NCI-H446 (cell line): ENCODE data around the gene MOGAT3.

Experiments used
- DNase-seq, 2 experiments: peaks; one replicate each; lab custom pipeline; 2025; lab: John Stamatoyannopoulos, UW

The MOGAT3 gene

GRCh38 chr7:101200862-101201599 lies at the start of gene MOGAT3:
Gene MOGAT3 (minus strand): TSS chr7:101201036. CDS start chr7:101200854, 182 bp downstream.
- DNase-seq = no peak

GRCh38 chr7:101250324-101250723 lies 49.5 kb upstream of the MOGAT3 start:
- DNase-seq = no peak

GRCh38 chr7:101248276-101248675 lies 47.4 kb upstream of the MOGAT3 start:
- DNase-seq = no peak

- DNase-seq = no peak
These were observed 44.4 kb upstream of the MOGAT3 start for GRCh38 chr7:101245147-101245668.

GRCh38 chr7:101244375-101245146 lies 43.7 kb upstream of the MOGAT3 start, which contains the start of gene FIS1:
Gene FIS1 (minus strand): TSS chr7:101245081. CDS start chr7:101245004, 77 bp downstream.
- peak; percentile 70 to 88 for DNase-seq

- DNase-seq = no peak
These were observed 43.0 kb upstream of the MOGAT3 start for GRCh38 chr7:101243646-101244374.

GRCh38 chr7:101241443-101242349 lies 40.9 kb upstream of the MOGAT3 start:
- DNase-seq = no peak

- no peak for DNase-seq
These were observed 40.2 kb upstream of the MOGAT3 start for GRCh38 chr7:101241015-101241363.

GRCh38 chr7:101240226-101241014 lies 39.6 kb upstream of the MOGAT3 start:
- no peak for DNase-seq

- no peak for DNase-seq
These were observed 39.0 kb upstream of the MOGAT3 start for GRCh38 chr7:101239951-101240220.

- no peak for DNase-seq
These were observed 38.5 kb upstream of the MOGAT3 start for GRCh38 chr7:101239191-101239950.

- DNase-seq = no peak
These were observed 37.7 kb upstream of the MOGAT3 start for GRCh38 chr7:101238226-101239182.

GRCh38 chr7:101237206-101238067 lies 36.6 kb upstream of the MOGAT3 start, which contains the start of gene CLDN15:
Gene CLDN15 (minus strand): TSS chr7:101237802. CDS start chr7:101237581, 221 bp downstream.
- no peak for DNase-seq

GRCh38 chr7:101236292-101236835 lies 35.5 kb upstream of the MOGAT3 start:
- DNase-seq = no peak

- no peak for DNase-seq
These were observed 34.7 kb upstream of the MOGAT3 start for GRCh38 chr7:101235522-101235921.

GRCh38 chr7:101235050-101235449 lies 34.2 kb upstream of the MOGAT3 start:
- DNase-seq = no peak

- no peak for DNase-seq
These were observed 33.8 kb upstream of the MOGAT3 start for GRCh38 chr7:101234636-101235035.
